DMS114 treated with DMSO at 0.1 percent for 48 hours (cell line): ENCODE measurements around the gene CLEC9A.
A peak's percentile ranks its signal among the peaks of the same experiment; 100 is the strongest.
"Not testable (repeated sequence)": the region's sequence is repeated elsewhere in the genome, so short reads cannot be mapped to it uniquely, and the experiment has no call there.

Experiments
- DNase-seq: peaks from one replicate; lab custom pipeline; 2025; ENCODE audit not compliant: unreplicated experiment; lab: John Stamatoyannopoulos, UW

Gene CLEC9A

DNA sequence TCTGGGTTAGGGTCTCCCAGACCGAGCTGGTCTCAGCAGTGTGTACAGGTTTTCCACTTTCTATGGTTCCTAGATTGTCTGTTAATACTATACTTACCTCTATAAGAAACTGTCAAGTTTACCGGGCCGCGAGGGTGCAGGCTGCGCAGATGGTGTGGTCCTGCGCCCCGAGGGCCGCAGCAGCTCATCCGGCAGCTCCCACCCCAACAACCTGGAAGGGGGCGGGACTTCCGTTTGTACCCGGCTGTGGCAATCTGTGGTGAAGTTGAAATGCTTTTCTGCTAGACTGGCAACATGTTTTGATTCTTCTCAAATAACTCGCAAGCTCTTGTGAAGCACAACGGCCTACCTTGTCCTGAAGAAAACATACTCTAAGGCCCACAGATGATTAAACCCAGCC lies at the start of gene CLEC9A:
TSS of gene CLEC9A (plus strand) at position 237 of the 400 bp plus-strand sequence. CDS start 22,006 bp downstream, outside the sequence.
- DNase-seq, result no peak

- DNase-seq, result no peak
These were observed 38.6 kb upstream of the CLEC9A start for GRCh38 chr12:9991876-9992275.

GRCh38 chr12:9992296-9992695 lies 38.2 kb upstream of the CLEC9A start:
- DNase-seq, result no peak

- DNase-seq, result no peak
These were observed 31.5 kb upstream of the CLEC9A start, which contains the start of gene CLEC1B for GRCh38 chr12:9999016-9999415. TSS of gene CLEC1B (minus strand) at chr12:9999121. CDS start at chr12:9999100, 21 bp downstream.

- no peak for DNase-seq
These were observed 29.2 kb upstream of the CLEC9A start for GRCh38 chr12:10001171-10001776.

- DNase-seq, result no peak
These were observed 17.7 kb upstream of the CLEC9A start for GRCh38 chr12:10012630-10013330.

- DNase-seq, result no peak
These were observed 15.0 kb upstream of the CLEC9A start for GRCh38 chr12:10015450-10015849.

GRCh38 chr12:10016881-10017280 lies 13.6 kb upstream of the CLEC9A start:
- no peak for DNase-seq

GRCh38 chr12:10018386-10018785 lies 12.1 kb upstream of the CLEC9A start:
- DNase-seq, result no peak

DNA sequence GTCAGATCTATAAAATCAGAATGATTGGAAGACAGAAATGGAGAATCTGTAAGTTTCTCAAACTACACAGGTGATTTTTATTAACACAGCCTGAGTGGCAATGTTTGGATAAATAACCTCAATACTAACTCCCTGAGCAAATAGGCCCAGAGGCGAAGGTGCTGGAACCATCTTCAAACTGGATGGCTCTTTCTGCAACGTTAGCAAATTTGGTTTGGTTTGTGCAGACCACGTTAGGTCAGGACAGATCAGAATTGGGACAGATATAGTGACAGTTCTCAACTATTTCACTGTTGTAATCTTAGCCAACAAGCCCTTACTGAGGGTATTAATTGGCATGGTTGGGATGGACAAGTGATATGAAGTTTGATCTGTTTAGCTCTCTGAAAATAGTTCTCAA lies 9.1 kb upstream of the CLEC9A start:
- DNase-seq, result no peak

- no peak for DNase-seq
These were observed 5.2 kb upstream of the CLEC9A start for GRCh38 chr12:10025236-10025635.

DNA sequence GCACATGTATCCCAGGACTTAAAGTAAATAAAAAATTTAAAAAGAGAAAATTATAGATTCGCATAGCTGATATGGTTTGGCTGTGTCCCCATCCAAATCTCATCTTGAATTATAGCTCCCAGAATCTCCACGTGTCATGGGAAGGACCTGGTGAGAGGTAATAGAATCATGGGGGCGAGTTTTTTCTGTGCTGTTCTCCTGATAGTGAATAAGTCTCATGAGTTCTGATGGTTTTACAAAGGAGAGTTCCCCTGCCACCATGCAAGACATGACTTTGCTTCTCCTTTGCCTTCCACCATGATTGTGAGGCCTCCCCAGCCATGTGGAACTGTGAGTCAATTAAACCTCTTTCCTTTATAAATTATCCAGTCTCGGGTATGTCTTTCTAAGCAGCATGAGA lies 3.8 kb upstream of the CLEC9A start:
- not testable (repeated sequence) for DNase-seq

DNA sequence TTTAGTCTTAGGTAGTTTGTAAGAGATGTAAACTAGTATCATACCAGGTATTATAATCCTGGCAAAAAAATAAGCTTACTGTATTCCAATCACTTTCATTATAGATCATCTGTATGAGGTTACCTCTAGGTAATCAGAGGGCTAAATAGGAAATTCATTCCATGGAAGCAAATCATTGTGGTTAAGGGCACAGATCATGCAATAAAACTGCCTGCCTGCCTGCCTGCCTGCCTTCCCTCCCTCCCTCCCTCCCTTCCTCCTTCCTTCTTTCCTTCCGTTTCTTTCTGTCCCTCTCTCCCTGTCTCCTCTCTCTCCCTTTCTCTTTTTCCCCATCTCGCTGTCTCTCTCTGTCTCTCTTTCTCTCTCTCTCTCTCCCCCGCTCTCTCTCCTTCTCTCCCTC lies 3.2 kb upstream of the CLEC9A start:
- no peak for DNase-seq

GRCh38 chr12:10027721-10028120 lies 2.8 kb upstream of the CLEC9A start:
- no peak for DNase-seq

GRCh38 chr12:10031321-10031720 lies 839 bp downstream of the CLEC9A start:
- no peak for DNase-seq

DNA sequence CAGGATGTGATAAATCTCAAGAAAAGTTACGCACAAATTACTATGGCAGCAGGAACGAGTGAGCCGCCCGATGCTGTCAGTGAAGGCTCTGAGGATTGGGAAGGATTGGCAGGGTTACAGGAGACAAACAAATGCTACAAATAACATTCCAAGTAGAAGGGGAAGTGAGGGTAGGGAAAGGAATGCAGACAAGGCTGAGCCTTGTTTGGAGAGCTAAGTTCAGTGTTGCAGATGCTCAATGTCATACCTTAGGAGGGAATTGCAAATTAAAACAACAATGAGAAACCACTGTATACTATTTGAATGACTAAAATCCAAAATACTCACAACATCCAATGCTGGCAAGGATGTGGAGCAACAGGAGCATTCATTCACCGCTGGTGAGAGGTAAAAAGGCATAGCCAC lies 1.3 kb downstream of the CLEC9A start:
- no peak for DNase-seq

- DNase-seq, result peak; percentile 28
These were observed 3.5 kb downstream of the CLEC9A start for GRCh38 chr12:10033783-10034545.

DNA sequence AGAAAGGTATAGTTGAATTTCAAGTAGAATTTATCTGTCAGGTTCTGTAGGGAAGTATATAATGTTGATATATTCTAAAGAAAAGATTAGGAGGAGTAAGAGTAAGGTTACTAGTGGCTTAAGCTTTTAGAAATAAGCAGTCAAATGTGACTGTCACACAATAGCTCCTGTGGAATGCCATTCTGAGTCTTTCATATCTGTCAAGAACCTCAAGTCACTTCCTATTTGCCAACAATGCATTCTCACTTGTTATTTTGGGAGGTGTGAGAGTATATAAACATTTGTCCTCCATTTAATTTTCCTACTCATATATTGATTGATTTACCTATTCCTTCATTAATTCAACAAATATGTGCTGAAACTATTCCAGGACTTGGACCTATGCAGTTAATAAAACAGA lies 11.7 kb downstream of the CLEC9A start:
- no peak for DNase-seq

GRCh38 chr12:10048526-10048925 lies 18.0 kb downstream of the CLEC9A start:
- DNase-seq, result no peak

DNA sequence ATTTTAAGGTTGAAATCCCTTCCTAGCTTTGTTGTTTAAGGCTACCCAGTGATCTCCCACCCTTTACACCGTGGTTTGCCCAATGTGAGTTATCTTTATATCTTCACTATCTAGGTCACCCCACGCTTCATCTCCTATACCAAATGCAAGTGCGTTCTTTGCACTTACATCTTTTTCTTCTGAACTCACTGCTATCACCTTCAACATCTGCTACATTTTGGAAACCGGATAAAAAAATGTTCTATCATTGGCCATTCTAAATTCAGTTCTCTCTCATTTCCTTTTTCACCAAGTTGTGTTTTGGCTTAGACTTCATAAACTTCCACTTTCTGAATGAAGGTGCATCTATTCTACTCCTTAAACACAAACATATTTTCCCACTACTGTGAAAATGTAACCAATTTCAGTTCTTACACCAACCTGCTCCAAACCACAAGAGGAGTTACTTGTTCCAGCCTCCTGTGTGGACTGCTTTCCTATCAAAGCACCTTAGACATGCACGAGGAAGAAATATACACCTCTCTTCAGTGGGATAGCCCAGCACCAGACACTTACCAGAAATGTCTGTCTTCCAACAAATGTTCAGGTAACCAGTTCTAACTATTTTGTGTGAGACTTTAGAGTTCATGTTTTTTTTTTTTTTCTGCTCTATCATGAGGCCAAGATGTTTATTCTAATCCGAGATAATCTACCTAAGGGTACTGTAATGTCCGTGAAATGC lies 21.9 kb downstream of the CLEC9A start:
- DNase-seq, result no peak

DNA sequence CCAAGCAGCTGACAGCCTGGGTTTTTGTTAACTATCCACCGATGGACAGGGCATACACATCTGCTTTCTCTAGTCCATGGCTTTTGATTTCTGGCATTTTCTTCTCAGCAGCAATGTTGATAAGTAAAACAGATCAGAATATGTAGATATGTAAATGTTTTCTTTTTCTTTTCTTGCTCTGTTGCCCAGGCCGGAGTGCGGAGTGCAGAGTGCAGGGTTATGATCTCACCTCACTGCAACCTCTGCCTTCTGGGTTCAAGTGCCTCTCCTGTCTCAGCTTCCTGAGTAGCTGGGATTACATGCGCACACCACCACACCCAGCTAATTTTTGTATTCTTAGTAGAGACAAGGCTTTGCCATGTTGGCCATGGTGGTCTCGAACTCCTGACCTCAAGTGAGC lies 27.9 kb downstream of the CLEC9A start:
- DNase-seq, result no peak
